ENCODE data around the gene OST4. TPM values are rescaled to one million over a fixed set of nuclear protein-coding genes. Genes with fewer than 3 reads are reported as not detected.

OST4 gene
- total and polyA plus RNA-seq, 10 of the 15 experiments (the other 5 are each of a cell fraction or from before 2014, with no cell fraction given) = 270 to 1,543 (median 523) TPM

- TF ChIP-seq ZZZ3 (IDR thresholded peaks at IDR 0.05; ENCODE audit: control insufficient read depth, insufficient read length, low read depth) = no peak
- TF ChIP-seq NR2C1 (IDR thresholded peaks at IDR 0.05) = peak; percentile 24; the same call in 1 of the 2 replicates
- TF ChIP-seq PAX8 (IDR thresholded peaks at IDR 0.05) = no peak
- no peak for TF ChIP-seq RAD51 (IDR thresholded peaks at IDR 0.05)
- no peak for TF ChIP-seq ZNF384 (IDR thresholded peaks at IDR 0.05; ENCODE audit: borderline replicate concordance, low read depth, low read length)
- TF ChIP-seq TBL1XR1 (IDR thresholded peaks at IDR 0.05; ENCODE audit: low read depth, low read length) = no peak
- peak; percentile 65; the same call in 1 of the 2 replicates for TF ChIP-seq GATAD2B (conservative IDR thresholded peaks at IDR 0.05; ENCODE audit: low read depth)
- no peak for TF ChIP-seq SRF (IDR thresholded peaks at IDR 0.05; ENCODE audit: low read depth in 2 of 2, low read length in 2 of 2)
- peak; percentile 53 for TF ChIP-seq USF1 (IDR thresholded peaks at IDR 0.05; ENCODE audit: borderline replicate concordance, extremely low read length, insufficient read depth, low read depth, low read length)
- no peak for TF ChIP-seq SPI1 (IDR thresholded peaks at IDR 0.05; ENCODE audit: borderline replicate concordance, insufficient read depth, low read depth, low read length)
- no peak for TF ChIP-seq TAF1 (IDR thresholded peaks at IDR 0.05; ENCODE audit: borderline replicate concordance, low read depth, low read length)
- no peak for TF ChIP-seq ZBTB40 (IDR thresholded peaks at IDR 0.05; ENCODE audit: borderline replicate concordance)
- no peak for TF ChIP-seq ZBTB33 (IDR thresholded peaks at IDR 0.05)
- no peak for TF ChIP-seq E2F4 (IDR thresholded peaks at IDR 0.05; ENCODE audit: low read depth, low read length)
- no peak for TF ChIP-seq SREBF1 (IDR thresholded peaks at IDR 0.05; ENCODE audit: low read length)
- peak; percentile 78; the same call in 1 of the 2 replicates for TF ChIP-seq DPF2 (IDR thresholded peaks at IDR 0.05)
- TF ChIP-seq NR2F1 (conservative IDR thresholded peaks at IDR 0.05) = peak; percentile 93
- TF ChIP-seq HDAC2 (IDR thresholded peaks at IDR 0.05) = no peak
Measured at GRCh38 chr2:27049422-27050280, 21.8 kb downstream of the OST4 start (continued).
